Thyroid gland (tissue), 4 donors: ENCODE data around the gene EEF1A2. TPM values are rescaled to one million over a fixed set of nuclear protein-coding genes. Genes with fewer than 3 reads are reported as not detected.

Source experiments
- DNase-seq, 2 donors: peaks; one replicate each; pipeline ENCODE4 v3.0.0-alpha.2; 2019
- H3K27ac ChIP-seq, 3 donors: fragments of 200-600 bp; sonication (generic); 1 replicate in 2 of 3; 2 replicates in 1 of 3; pipeline ENCODE4 v1.5.1; 2016 to 2019; ENCODE audit warnings: mild to moderate bottlenecking in 1 of 3, moderate library complexity in 1 of 3
- H3K27me3 ChIP-seq: fragments of 200-600 bp; sonication (generic); one replicate; pipeline ENCODE4 v1.5.1; 2019
- H3K36me3 ChIP-seq, 2 donors: fragments of 200-600 bp; sonication (generic); one replicate each; pipeline ENCODE4 v1.5.1; 2016 to 2019
- H3K4me1 ChIP-seq, 2 donors: fragments of 200-600 bp; sonication (generic); one replicate each; pipeline ENCODE4 v1.5.1; 2017 to 2019
- H3K4me3 ChIP-seq, 3 donors: fragments of 200-600 bp; sonication (generic); replicated peaks in 1 of 3; 1 replicate in 2 of 3; 2 replicates in 1 of 3; pipeline ENCODE4 v1.5.1; 2016; ENCODE audit warnings: mild to moderate bottlenecking in 1 of 3
- H3K9me3 ChIP-seq: fragments of 200-600 bp; sonication (generic); one replicate; pipeline ENCODE4 v1.5.1; 2017
- POLR2A ChIP-seq, 2 donors: fragments of 450-650 bp; IDR thresholded peaks; one replicate each; pipeline ENCODE4 v1.6.1; 2017; ENCODE audit warnings: antibody characterized with exemption in 2 of 2, mild to moderate bottlenecking in 2 of 2, moderate library complexity in 1 of 2
- WGBS, 2 donors: methylation state at CpG; one replicate each; pipeline ENCODE4 v1.1.5; 2017; 5-methylcytosine and 5-hydroxymethylcytosine counted together
- intact Hi-C: fragments of 100-400 bp; cut with DNase I; formaldehyde crosslinking; loops from one replicate; pipeline ENCODE4 v1.15.1; 2023
- total RNA-seq, 4 donors: library from RNA; depleted of rRNA; stranded (reverse); fragments of >200 nt; gene quantifications; one replicate each; pipeline ENCODE4 v1.2.3, GENCODE V29; 2016
- TF ChIP-seq, protein P1 (sequence below), 6 experiments: fragments of 200-600 bp in 3 of 6; fragments of 450-650 bp in 3 of 6; sonication (generic) in 3 of 6; IDR thresholded peaks; one replicate each; pipeline ENCODE4 v1.5.1; 2016 to 2019; ENCODE audit warnings: antibody characterized with exemption in 6 of 6, mild to moderate bottlenecking in 2 of 6, inconsistent platforms in 1 of 6, moderate library complexity in 1 of 6

EEF1A2 gene
- total RNA-seq, 4 donors from 2014 or later, result 0.22 to 2.0 (median 1.3) TPM

GRCh38 chr20:63471717-63471980, 27.2 kb downstream of the EEF1A2 start:
- no peak for DNase-seq
- no peaks in the 10 kb centered on the region for H3K9me3 ChIP-seq
- no peaks in the 10 kb centered on the region for H3K36me3 ChIP-seq
- H3K4me3 ChIP-seq, result no peak overlapping the region
- peaks cover 27% of the 10 kb centered on the region for H3K27me3 ChIP-seq
- no CpG with 5 or more reads among the region's 27 CpGs for WGBS, 2 donors
- no peak overlapping the region for H3K27ac ChIP-seq
- intact Hi-C loops, result no loop called here
- H3K4me1 ChIP-seq, result no peaks in the 10 kb centered on the region
- TF ChIP-seq POLR2A (IDR thresholded peaks at IDR 0.05), result no peak

DNA sequence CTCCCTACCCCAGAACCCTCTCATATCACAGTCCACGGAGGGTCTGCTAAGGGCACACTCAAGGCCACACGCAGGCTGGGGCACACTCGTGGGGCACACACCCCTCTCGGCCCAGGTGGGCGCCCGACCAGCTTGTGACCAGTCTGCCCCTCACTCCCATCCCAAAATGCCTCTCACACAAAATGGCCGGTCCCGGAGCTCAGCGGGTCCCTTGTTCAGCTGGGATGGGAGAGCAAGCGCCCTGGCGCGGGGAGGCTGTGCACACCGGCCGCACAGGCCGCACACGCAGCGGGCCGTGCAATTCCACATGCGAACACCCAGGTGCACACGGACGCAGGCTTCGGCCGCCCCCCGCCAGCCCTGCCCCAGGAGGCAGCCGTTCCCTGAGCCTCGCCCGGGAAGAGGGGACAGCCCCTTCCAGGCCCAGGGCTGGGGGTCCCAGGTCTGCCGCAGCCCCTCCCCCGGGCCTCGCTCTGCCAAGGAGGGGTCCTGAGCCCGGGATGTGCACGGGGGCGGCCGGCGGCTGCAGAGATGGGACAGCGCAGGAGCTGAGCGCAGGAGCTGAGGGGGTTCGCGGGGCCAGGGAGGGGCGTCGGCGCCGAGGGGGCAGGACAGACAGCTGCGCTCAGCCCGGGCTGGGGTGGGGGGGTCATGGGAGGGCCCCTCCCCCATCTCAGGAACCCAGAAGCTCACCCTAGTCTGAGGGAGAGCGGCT, 27.7 kb downstream of the EEF1A2 start:
- Histone ChIP-seq H3K9me3 (no peaks in the 10 kb centered on the region), H3K4me3 (no peak overlapping the region), H3K27me3 (peaks cover 27% of the 10 kb centered on the region), H3K27ac (no peak overlapping the region), H3K36me3 (no peaks in the 10 kb centered on the region), H3K4me1 (no peaks in the 10 kb centered on the region)
- 10 to 44% methylated on average over 2 of the region's 46 CpGs for WGBS, 2 donors
- intact Hi-C loops, result no loop called here
- no peak for DNase-seq
- TF ChIP-seq, protein P1, sequence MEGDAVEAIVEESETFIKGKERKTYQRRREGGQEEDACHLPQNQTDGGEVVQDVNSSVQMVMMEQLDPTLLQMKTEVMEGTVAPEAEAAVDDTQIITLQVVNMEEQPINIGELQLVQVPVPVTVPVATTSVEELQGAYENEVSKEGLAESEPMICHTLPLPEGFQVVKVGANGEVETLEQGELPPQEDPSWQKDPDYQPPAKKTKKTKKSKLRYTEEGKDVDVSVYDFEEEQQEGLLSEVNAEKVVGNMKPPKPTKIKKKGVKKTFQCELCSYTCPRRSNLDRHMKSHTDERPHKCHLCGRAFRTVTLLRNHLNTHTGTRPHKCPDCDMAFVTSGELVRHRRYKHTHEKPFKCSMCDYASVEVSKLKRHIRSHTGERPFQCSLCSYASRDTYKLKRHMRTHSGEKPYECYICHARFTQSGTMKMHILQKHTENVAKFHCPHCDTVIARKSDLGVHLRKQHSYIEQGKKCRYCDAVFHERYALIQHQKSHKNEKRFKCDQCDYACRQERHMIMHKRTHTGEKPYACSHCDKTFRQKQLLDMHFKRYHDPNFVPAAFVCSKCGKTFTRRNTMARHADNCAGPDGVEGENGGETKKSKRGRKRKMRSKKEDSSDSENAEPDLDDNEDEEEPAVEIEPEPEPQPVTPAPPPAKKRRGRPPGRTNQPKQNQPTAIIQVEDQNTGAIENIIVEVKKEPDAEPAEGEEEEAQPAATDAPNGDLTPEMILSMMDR (IDR thresholded peaks at IDR 0.05), result no peak
- no peak for TF ChIP-seq POLR2A (IDR thresholded peaks at IDR 0.05)

- WGBS, 2 donors, result 58 to 59% methylated on average over 8 to 10 of the region's 10 CpGs
- DNase-seq, result no peak
- no peak overlapping the region for H3K27ac ChIP-seq
- TF ChIP-seq, protein P1 (IDR thresholded peaks at IDR 0.05), result no peak
- TF ChIP-seq POLR2A (IDR thresholded peaks at IDR 0.05), result no peak
- intact Hi-C loops, result no loop called here
- no peaks in the 10 kb centered on the region for H3K4me1 ChIP-seq
- no peaks in the 10 kb centered on the region for H3K36me3 ChIP-seq
- peaks cover 24% of the 10 kb centered on the region for H3K27me3 ChIP-seq
- no peak overlapping the region for H3K4me3 ChIP-seq
- no peaks in the 10 kb centered on the region for H3K9me3 ChIP-seq
These were observed 28.5 kb downstream of the EEF1A2 start for GRCh38 chr20:63470410-63470809.

GRCh38 chr20:63469713-63470101, 29.2 kb downstream of the EEF1A2 start:
- WGBS, 2 donors, result 62 to 74% methylated on average over 5 to 8 of the region's 13 CpGs
- TF ChIP-seq, protein P1 (IDR thresholded peaks at IDR 0.05), result no peak
- TF ChIP-seq POLR2A (IDR thresholded peaks at IDR 0.05), result no peak
- intact Hi-C loops, result no loop called here
- H3K27me3 ChIP-seq, result peaks cover 19% of the 10 kb centered on the region
- H3K9me3 ChIP-seq, result no peaks in the 10 kb centered on the region
- H3K27ac ChIP-seq, result no peak overlapping the region
- no peaks in the 10 kb centered on the region for H3K4me1 ChIP-seq
- no peak overlapping the region for H3K4me3 ChIP-seq
- DNase-seq, result no peak
- no peaks in the 10 kb centered on the region for H3K36me3 ChIP-seq

- Histone ChIP-seq H3K4me3 (no peak overlapping the region), H3K4me1 (no peaks in the 10 kb centered on the region), H3K27ac (no peak overlapping the region), H3K9me3 (no peaks in the 10 kb centered on the region), H3K27me3 (peaks cover 15% of the 10 kb centered on the region), H3K36me3 (no peaks in the 10 kb centered on the region)
- no peak for DNase-seq
- intact Hi-C loops, result no loop called here
- TF ChIP-seq, protein P1 (IDR thresholded peaks at IDR 0.05), result no peak
- TF ChIP-seq POLR2A (IDR thresholded peaks at IDR 0.05), result no peak
- WGBS, 2 donors, result 75% methylated on average over 9 of the region's 22 CpGs; no CpG with 5 or more reads in 1 of the 2 donors
These were observed 29.7 kb downstream of the EEF1A2 start for GRCh38 chr20:63469019-63469712.
